Measurements from ENCODE around the gene COL18A1. TPM values are rescaled to one million over a fixed set of nuclear protein-coding genes. Genes with fewer than 3 reads are reported as not detected.

The COL18A1 gene
- total and polyA plus RNA-seq, 3 donors from 2014 or later = 53.2 to 165 (median 111) TPM

GRCh38 chr21:45481566-45481965 lies 76.6 kb downstream of the COL18A1 start:
- Histone ChIP-seq H3K4me3 (no peak overlapping the region), H3K4me1 (peaks cover 3% of the 10 kb centered on the region), H3K27ac (no peak overlapping the region), H3K27me3 (no peaks in the 10 kb centered on the region), H3K36me3 (ENCODE audit: low read depth, missing control alignments) (no peaks in the 10 kb centered on the region), H3K9me3 (no peaks in the 10 kb centered on the region)
- intact Hi-C loops (cut with DNase I; ENCODE audit: low total_unique reads) = no loop called here
- TF ChIP-seq, protein P1, sequence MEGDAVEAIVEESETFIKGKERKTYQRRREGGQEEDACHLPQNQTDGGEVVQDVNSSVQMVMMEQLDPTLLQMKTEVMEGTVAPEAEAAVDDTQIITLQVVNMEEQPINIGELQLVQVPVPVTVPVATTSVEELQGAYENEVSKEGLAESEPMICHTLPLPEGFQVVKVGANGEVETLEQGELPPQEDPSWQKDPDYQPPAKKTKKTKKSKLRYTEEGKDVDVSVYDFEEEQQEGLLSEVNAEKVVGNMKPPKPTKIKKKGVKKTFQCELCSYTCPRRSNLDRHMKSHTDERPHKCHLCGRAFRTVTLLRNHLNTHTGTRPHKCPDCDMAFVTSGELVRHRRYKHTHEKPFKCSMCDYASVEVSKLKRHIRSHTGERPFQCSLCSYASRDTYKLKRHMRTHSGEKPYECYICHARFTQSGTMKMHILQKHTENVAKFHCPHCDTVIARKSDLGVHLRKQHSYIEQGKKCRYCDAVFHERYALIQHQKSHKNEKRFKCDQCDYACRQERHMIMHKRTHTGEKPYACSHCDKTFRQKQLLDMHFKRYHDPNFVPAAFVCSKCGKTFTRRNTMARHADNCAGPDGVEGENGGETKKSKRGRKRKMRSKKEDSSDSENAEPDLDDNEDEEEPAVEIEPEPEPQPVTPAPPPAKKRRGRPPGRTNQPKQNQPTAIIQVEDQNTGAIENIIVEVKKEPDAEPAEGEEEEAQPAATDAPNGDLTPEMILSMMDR (IDR thresholded peaks at IDR 0.05) = no peak
- no peak for TF ChIP-seq POLR2A (IDR thresholded peaks at IDR 0.05)
- no peak for DNase-seq
- WGBS, 2 donors = 93 to 99% methylated on average over 13 to 16 of the region's 16 CpGs

GRCh38 chr21:45481977-45482898 lies 77.3 kb downstream of the COL18A1 start:
- H3K4me3 ChIP-seq = no peak overlapping the region
- intact Hi-C loops (cut with DNase I; ENCODE audit: low total_unique reads) = no loop called here
- TF ChIP-seq, protein P1 (IDR thresholded peaks at IDR 0.05) = no peak
- TF ChIP-seq POLR2A (IDR thresholded peaks at IDR 0.05) = no peak
- 87 to 91% methylated on average over 16 to 33 of the region's 33 CpGs for WGBS, 2 donors
- peaks cover 3% of the 10 kb centered on the region for H3K4me1 ChIP-seq
- DNase-seq = no peak
- no peaks in the 10 kb centered on the region for H3K9me3 ChIP-seq
- H3K36me3 ChIP-seq (ENCODE audit: low read depth, missing control alignments) = no peaks in the 10 kb centered on the region
- no peak overlapping the region for H3K27ac ChIP-seq
- H3K27me3 ChIP-seq = no peaks in the 10 kb centered on the region

DNA sequence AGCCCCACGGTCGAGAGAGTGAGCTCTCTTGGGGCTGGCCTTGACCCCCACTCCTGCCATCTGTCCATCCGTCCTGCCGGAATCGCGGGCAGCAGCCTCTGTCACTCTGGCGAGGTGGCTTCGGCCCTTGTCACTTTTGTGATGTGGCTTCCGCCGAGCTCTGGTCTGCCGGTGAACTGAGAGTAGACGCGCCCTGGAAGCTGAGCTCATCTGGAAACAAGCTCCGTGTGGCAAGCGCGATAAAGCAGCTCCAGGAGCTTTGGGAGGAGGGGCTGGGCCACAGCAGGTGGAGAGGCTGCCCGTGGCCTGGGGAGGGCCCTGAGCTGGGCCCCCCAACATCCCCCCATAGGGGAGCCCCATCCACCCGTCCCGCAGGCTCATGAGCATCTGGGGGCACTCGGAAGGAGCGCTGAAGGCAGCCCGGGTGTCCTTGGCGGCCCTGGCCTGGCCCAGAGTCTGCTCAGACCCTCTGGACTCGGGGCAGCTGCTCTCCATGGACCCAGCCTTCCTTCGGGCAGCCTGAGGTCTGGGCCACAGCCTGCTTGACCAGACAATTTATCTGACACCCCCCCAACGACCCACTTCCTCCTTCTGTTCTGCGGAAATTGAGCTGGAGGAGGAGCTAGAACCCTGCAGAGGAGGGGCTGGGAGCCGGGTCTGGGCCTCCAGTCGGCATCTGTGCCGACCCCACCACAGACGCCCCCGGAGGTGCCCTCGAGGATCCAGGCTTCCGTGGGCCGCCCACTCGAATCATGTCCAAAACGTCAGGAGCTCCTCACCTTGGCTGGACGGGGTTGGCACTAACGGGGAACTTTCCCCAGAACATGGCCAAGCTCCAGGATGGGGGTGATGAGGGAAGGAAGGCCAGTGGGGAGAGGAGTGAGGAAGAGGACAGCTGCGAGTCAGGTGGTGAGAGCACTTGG lies 78.2 kb downstream of the COL18A1 start:
- WGBS, 2 donors = 68 to 78% methylated on average over 24 to 40 of the region's 40 CpGs
- Histone ChIP-seq H3K9me3 (no peaks in the 10 kb centered on the region), H3K27me3 (no peaks in the 10 kb centered on the region), H3K27ac (no peak overlapping the region), H3K4me1 (no peaks in the 10 kb centered on the region), H3K36me3 (ENCODE audit: low read depth, missing control alignments) (no peaks in the 10 kb centered on the region), H3K4me3 (no peak overlapping the region)
- no peak for TF ChIP-seq POLR2A (IDR thresholded peaks at IDR 0.05)
- TF ChIP-seq, protein P1 (IDR thresholded peaks at IDR 0.05) = no peak
- no peak for DNase-seq
- intact Hi-C loops (cut with DNase I; ENCODE audit: low total_unique reads) = no loop called here

DNA sequence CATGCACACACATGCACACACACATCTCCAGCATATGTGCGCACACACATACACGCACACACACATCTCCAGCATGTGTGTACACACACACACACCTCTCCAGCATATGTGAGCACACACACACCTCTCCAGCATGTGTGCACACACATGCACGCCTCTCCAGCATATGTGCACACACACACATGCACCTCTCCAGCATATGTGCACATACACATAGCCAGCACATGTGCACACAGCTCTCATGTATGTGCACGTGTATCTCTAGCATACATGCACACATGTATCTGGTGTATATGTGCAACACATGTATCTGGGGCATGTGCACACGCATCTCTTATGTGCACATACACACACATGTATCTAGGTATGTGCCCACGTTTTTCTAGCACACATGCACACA lies 79.4 kb downstream of the COL18A1 start:
- H3K27me3 ChIP-seq = no peaks in the 10 kb centered on the region
- H3K9me3 ChIP-seq = no peaks in the 10 kb centered on the region
- no peak overlapping the region for H3K4me3 ChIP-seq
- no peak for TF ChIP-seq POLR2A (IDR thresholded peaks at IDR 0.05)
- TF ChIP-seq, protein P1 (IDR thresholded peaks at IDR 0.05) = no peak
- intact Hi-C loops (cut with DNase I; ENCODE audit: low total_unique reads) = no loop called here
- H3K36me3 ChIP-seq (ENCODE audit: low read depth, missing control alignments) = no peaks in the 10 kb centered on the region
- WGBS, 2 donors = 88 to 91% methylated on average over 6 of the region's 6 CpGs
- H3K4me1 ChIP-seq = no peaks in the 10 kb centered on the region
- DNase-seq = no peak
- H3K27ac ChIP-seq = no peak overlapping the region
